T-helper 2 cell treated with Interferon-gamma antibody and Interleukin-4, amounts not matched to agents 100 ng/mL and 5 ng/mL, for 36 hours (primary cell): ENCODE results near the gene NUP93. TPM values are rescaled to one million over a fixed set of nuclear protein-coding genes. Genes with fewer than 3 reads are reported as not detected.
"Not testable (repeated sequence)": the region's sequence is repeated elsewhere in the genome, so short reads cannot be mapped to it uniquely, and the experiment has no call there.

Experiments used
- intact Hi-C: fragments of 100-400 bp; cut with micrococcal nuclease; formaldehyde crosslinking; loops from one replicate; pipeline ENCODE4 v1.15.1; 2023
- total RNA-seq: library from RNA; stranded (reverse); gene quantifications from 2 replicates; pipeline ENCODE4 v1.2.3, GENCODE V29; 2022

The NUP93 gene
- total RNA-seq, 1 donor from 2014 or later: 101 TPM

- intact Hi-C loops: no loop called here
Measured at GRCh38 chr16:56865394-56866062, 135.6 kb downstream of the NUP93 start.

GRCh38 chr16:56866955-56867830, 137.3 kb downstream of the NUP93 start:
- intact Hi-C loops: loop anchor here (1.0 kb wide), 2 partner anchors 65 to 84 kb away; partner anchors contain the start of gene HERPUD1

GRCh38 chr16:56868175-56868574, 138.2 kb downstream of the NUP93 start:
- intact Hi-C loops: no loop called here

- intact Hi-C loops: not testable (repeated sequence)
Measured at GRCh38 chr16:56868766-56869165, 138.8 kb downstream of the NUP93 start.

- intact Hi-C loops: no loop called here
Measured at GRCh38 chr16:56869513-56870275, 139.8 kb downstream of the NUP93 start.

GRCh38 chr16:56870276-56870888, 140.5 kb downstream of the NUP93 start:
- intact Hi-C loops: no loop called here

- intact Hi-C loops: no loop called here
Measured at GRCh38 chr16:56871172-56871593, 141.3 kb downstream of the NUP93 start.

GRCh38 chr16:56872863-56873391, 143.0 kb downstream of the NUP93 start:
- intact Hi-C loops: no loop called here

GRCh38 chr16:56874800-56875199, 144.9 kb downstream of the NUP93 start:
- intact Hi-C loops: no loop called here

GRCh38 chr16:56876048-56876447, 146.1 kb downstream of the NUP93 start:
- intact Hi-C loops: no loop called here

GRCh38 chr16:56877486-56878182, 147.7 kb downstream of the NUP93 start:
- intact Hi-C loops: no loop called here

- intact Hi-C loops: no loop called here
Measured at GRCh38 chr16:56878282-56878854, 148.4 kb downstream of the NUP93 start.

GRCh38 chr16:56879276-56879675, 149.3 kb downstream of the NUP93 start:
- intact Hi-C loops: no loop called here

- intact Hi-C loops: no loop called here
Measured at GRCh38 chr16:56880176-56880575, 150.2 kb downstream of the NUP93 start.

- intact Hi-C loops: no loop called here
Measured at GRCh38 chr16:56880685-56881084, 150.8 kb downstream of the NUP93 start.

GRCh38 chr16:56882077-56882800, 152.3 kb downstream of the NUP93 start:
- intact Hi-C loops: no loop called here

GRCh38 chr16:56883586-56883985, 153.7 kb downstream of the NUP93 start:
- intact Hi-C loops: no loop called here

- intact Hi-C loops: no loop called here
Measured at GRCh38 chr16:56884026-56884582, 154.2 kb downstream of the NUP93 start.

GRCh38 chr16:56884929-56885328, 155.0 kb downstream of the NUP93 start:
- intact Hi-C loops: not testable (repeated sequence)
